Stimulated activated CD8-positive, alpha-beta memory T cell treated with anti-CD3 and anti-CD28 coated beads, Interleukin-7, amount 100 ng/mL, for 48 hours (primary cell): ENCODE data around the gene BRMS1.
"Not testable (repeated sequence)": the region's sequence is repeated elsewhere in the genome, so short reads cannot be mapped to it uniquely, and the experiment has no call there.

Experiments used
- DNase-seq, 2 donors: peaks; one replicate each; pipeline ENCODE4 v3.0.0-alpha.2; 2020; ENCODE audit warnings: low read depth in 1 of 2; ENCODE audit errors: extremely low read depth in 1 of 2

Gene BRMS1

GRCh38 chr11:66312549-66313320, 32.2 kb downstream of the BRMS1 start:
- DNase-seq = peak; percentile 87 to 94

DNA sequence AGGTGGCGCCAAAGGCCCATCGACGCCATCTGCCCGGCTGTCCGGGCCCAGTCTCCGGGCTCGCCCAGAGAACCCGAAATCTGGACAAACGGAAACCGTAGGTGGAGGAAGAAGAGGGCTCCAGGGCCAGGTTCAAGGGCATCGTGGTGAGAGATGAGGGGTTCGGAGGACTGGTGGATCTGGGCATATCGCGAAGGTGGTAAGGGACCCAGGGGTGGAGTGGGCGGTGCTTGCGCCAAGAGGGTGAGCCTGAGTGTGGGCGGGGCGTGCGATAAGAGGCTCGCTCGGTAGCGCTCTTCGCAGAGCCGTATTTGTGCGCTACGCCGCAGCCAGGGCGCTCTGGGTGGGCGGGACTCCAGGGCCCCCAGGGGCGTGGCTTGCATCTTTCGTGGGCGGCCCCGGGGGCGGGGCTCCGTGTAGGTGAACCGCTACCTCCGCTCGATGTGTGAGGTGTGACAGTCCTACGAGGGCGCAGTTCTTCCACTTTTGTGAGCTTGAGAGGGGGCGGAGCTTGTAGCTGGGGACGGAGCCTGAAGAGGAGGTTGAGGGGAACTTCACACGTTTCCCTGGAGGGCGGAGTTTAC, 32.8 kb downstream of the BRMS1 start:
- peak; percentile 93 to 96 for DNase-seq

DNA sequence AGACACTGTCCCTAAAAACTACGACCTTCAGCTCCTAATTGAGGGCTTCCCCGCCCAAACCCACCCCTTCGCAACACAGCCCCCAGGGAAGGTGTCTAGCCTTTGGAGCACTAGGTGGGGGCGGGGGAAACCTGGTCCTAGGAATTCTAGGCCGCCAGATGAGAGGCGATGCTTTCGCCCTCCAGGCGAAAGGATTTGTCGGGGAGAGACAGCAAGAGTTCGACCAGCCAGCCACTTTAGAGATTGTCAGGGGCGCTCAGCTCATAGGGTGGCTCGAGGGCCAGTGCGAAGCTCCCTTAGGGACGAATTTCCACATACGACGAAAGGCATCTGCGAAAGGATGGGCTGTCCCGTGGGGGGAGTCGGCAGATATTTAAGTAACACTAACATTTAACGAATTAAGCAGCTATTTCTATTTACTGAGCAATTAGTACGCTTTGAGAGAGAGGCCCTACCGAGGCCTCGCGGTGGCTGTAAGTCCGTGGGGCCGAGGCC, 33.4 kb downstream of the BRMS1 start:
- DNase-seq = no peak

DNA sequence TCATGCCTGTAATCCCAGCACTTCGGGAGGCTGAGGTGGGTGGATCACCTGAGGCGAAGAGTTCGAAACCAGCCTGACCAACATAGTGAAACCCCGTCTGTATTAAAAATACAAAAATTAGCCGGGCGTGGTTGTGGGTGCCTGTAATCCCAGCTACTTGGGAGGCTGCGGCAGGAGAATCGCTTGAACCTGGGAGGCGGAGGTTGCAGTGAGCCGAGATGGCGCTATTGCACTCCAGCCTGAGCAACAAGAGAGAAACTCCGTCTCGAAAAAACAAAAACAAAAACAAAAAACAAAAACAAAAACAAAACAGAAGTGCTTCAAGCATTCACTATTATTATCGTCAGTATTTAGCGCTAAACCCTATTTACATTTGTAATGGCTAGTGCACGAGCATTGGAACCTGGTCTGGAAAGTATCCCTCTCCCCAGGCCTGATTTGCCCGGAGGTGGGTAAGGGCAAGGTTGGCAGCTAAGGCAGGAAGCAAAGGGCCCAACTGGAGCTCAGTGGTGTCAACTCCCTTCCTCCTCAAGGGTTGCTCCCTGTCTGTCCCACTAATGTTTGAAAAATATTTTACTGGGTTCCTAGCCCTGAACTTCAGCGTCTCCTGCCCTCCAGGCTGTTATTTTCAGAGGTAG, 34.0 kb downstream of the BRMS1 start:
- not testable (repeated sequence) for DNase-seq

GRCh38 chr11:66310324-66310723, 34.6 kb downstream of the BRMS1 start:
- DNase-seq = no peak

DNA sequence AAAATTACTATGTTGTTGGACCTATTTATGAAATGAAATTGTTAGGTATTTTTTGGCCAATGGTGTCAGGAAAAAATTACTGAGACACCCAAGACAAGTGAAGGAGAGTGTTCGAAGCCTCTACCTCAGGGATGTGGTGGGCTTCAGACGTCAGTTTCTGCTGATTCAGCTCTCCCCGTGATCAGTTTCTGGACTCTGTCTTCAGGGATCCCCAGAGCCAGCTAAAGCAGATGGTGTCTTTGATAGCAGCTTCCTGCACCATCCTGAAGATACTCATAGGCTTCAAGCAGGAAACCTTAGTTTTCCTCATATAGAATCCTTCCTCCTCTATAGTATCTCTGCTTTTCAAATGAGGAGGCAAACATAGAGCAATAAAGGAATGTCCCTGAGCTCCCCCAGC, 35.4 kb downstream of the BRMS1 start:
- DNase-seq = no peak

DNA sequence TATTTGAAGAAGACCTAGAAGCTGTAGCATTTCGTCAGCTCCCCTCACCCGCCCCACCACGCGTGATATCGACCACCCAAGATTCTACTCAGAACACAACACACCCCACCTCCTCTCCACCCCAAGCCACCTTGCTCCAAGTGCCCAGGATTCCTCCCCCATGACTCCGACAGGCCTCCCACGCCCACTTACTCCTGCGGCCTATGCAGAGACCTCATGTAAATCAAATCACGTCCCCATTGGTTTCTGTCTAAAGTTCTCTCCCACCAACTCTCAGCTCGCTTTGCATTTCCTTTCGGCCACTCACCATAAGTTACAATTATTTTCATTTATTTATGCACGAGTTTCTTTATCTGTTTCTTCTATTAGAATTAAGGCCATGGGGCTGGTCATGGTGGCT, 42.2 kb downstream of the BRMS1 start:
- no peak for DNase-seq

- no peak for DNase-seq
Observed at GRCh38 chr11:66299186-66299585, 45.7 kb downstream of the BRMS1 start.

GRCh38 chr11:66297610-66298009, 47.3 kb downstream of the BRMS1 start:
- no peak for DNase-seq

GRCh38 chr11:66294626-66295620, 50.0 kb downstream of the BRMS1 start:
- DNase-seq = no peak

GRCh38 chr11:66293777-66294625, 50.9 kb downstream of the BRMS1 start:
- DNase-seq = no peak

- DNase-seq = no peak
Observed at GRCh38 chr11:66293352-66293751, 51.6 kb downstream of the BRMS1 start.

DNA sequence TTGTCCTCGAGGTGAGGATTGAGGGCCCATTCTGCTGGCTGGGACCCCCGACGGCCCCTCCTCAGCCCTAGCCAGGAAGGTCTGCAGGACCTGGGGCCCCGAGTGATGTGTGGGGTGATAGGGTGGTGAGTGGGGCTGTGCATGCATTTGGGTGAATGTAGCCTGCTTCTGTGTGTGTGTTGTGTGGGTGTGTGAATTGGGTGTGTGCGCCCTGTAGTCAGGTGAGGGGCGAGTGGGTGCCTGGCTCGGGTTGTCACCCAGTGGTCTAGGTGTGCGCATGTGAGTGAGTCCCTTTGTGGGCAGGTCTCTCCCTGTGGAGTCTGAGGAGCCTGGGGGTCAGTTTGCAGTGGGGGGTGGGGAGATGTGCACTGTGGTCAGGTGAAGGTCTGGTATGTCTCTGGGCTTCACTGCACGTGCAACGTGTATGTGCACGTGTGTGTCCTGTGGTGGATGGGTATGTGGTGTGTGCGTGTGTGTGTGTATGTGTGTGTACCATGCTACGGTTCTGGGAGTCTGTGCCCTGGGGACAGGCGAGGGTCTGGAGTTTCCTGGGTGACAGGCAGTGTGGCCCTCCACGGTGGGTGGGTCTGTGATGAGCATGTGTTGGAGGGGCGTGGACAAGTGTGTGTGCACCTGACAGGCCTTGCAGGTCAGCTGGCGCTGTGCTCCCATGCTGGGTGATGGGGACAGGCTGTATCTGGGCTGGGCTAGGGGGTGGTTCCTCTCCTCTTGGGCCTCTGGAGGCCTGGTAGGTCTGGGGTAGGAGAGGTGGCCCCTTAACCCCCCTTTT, 52.2 kb downstream of the BRMS1 start:
- DNase-seq = no peak

DNA sequence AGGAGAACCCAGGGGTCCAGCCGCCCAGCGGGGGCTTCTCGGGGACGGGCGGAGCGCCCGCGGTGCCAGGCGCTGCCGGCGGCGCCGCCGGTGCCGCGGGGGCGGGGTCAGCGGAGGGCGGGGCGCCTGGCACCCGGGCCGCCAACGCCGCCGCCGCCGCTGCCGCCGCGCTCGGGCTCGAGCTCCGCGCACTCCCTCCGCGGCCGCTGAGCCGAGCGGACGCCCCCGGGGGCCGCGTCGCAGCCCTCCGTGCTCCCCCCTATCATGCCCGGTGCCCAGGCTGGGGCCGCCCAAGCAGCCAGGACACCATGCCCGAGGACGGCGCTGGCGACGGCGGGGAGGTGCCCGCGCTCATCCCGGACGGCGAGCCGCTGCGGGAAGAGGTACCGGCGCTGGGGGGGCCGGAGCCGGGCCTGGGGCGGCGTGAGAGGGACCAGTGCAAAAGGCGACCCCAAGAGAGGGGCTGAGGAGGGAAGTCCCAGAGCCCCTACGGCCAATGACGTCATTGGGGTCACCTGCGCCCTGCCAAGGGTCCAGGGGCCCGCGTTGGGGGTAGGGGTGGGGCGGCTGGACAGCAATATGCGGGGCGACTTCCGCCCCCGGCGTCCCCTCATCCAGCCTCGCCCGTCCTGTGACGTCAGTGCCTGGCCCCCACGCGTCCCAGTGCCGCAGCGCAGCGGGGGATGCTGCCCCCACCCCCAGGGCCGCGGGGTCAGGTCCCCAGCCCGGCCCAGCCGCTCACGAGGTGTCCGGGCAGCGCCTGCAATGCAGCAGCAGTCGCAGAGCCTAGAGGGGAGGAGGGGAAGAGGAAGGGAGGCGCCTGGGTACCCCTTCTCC, 53.0 kb downstream of the BRMS1 start, which contains the start of gene TMEM151A:
TSS of gene TMEM151A (plus strand) at position 189 of the 837 bp plus-strand sequence. CDS start at position 309, 120 bp downstream.
- no peak for DNase-seq

DNA sequence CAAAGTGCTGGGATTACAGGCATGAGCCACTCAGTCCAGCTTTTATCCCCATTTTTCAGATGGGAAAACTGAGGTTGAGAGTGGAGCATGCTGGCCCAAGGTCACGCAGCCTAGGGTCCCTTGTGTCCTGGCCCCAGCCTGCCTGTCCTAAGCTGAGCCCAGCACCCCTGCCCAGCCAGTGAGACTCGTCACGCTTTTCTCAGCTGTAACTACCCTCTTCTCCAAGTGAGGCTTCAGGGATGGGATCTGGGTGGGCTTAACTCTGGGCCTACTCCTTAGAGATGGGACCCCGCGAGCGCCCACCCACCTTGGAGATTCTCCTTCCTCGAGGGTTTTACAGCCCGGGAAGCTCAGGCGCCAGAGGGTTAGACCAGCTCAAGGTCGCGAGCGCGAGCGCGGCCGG, 53.6 kb downstream of the BRMS1 start:
- DNase-seq = no peak

DNA sequence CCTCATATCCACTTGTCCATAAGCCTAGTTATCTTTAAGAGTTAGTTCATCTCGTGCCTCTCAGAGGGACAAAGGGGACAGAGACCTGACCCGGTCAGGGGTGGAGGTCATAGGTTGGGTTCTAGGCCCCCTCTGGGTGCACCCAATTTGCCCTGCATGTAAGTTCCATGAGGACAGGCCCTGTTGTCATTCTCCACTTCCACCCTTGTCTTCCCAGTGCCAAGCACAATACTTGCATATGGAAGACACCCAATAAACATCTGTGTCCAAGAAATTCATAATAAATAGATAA, 54.6 kb downstream of the BRMS1 start:
- no peak for DNase-seq

GRCh38 chr11:66289548-66290329, 55.2 kb downstream of the BRMS1 start:
- DNase-seq = peak; percentile 69 to 79
